IMR-90 (cell line): ENCODE data around the gene CD177. TPM values are rescaled to one million over a fixed set of nuclear protein-coding genes. Genes with fewer than 3 reads are reported as not detected.
"Not testable (repeated sequence)": the region's sequence is repeated elsewhere in the genome, so short reads cannot be mapped to it uniquely, and the experiment has no call there.

ENCODE experiments used
- ATAC-seq: fragments of 200-7000 bp; cut with Tn5 transposase; 2 replicates; pipeline ENCODE4 v1.9.1; 2020; ENCODE audit warnings: low read depth, mild to moderate bottlenecking, moderate library complexity
- BruUV-seq: library from RNA; stranded (reverse); fragments of 400-500 nt; replicated peaks from 2 replicates; lab custom pipeline; 2021; lab: Mats Ljungman, UMichigan
- CTCF ChIA-PET: fragments of 300-600 bp; formaldehyde crosslinking; extraction: SDS; loops from one replicate; lab custom pipeline; 2021; ENCODE audit warnings: antibody characterized with exemption; lab: Yijun Ruan, JAX
- POLR2A ChIA-PET: fragments of 300-600 bp; sonication (Branson Sonifier 250); formaldehyde crosslinking; loops from one replicate; lab custom pipeline; 2022; ENCODE audit warnings: antibody characterized with exemption; ENCODE audit not compliant: unreplicated experiment; lab: Charles Lee
- DNase-seq: peaks from one replicate; pipeline ENCODE4 v3.0.0; 2013
- H2AFZ ChIP-seq: replicated peaks from 2 replicates; pipeline ENCODE3; 2013; ENCODE audit warnings: low read length, mild to moderate bottlenecking; ENCODE audit not compliant: poor library complexity
- H2AK5ac ChIP-seq: 2 replicates; pipeline ENCODE4 v1.6.1; 2013; ENCODE audit warnings: low read depth, low read length, inconsistent platforms
- H2AK9ac ChIP-seq: replicated peaks from 2 replicates; pipeline ENCODE3; 2013; ENCODE audit warnings: mild to moderate bottlenecking, low read depth, low read length, moderate library complexity; ENCODE audit not compliant: poor library complexity
- H2BK120ac ChIP-seq: 2 replicates; pipeline ENCODE4 v1.6.1; 2013; ENCODE audit warnings: low read depth, low read length, inconsistent platforms
- H2BK15ac ChIP-seq: 3 replicates; pipeline ENCODE4 v1.6.1; 2013; ENCODE audit warnings: low read depth, low read length, inconsistent platforms
- H2BK20ac ChIP-seq: 2 replicates; pipeline ENCODE4 v1.6.1; 2013; ENCODE audit warnings: low read depth, mild to moderate bottlenecking, inconsistent platforms, low read length, moderate library complexity
- H2BK5ac ChIP-seq: 2 replicates; pipeline ENCODE4 v1.6.1; 2013; ENCODE audit warnings: mild to moderate bottlenecking, low read depth, low read length, inconsistent platforms; ENCODE audit not compliant: poor library complexity, severe bottlenecking
- H3K14ac ChIP-seq: replicated peaks from 2 replicates; pipeline ENCODE4 v1.6.1; 2013; ENCODE audit warnings: low read depth, low read length, inconsistent platforms
- H3K18ac ChIP-seq: 2 replicates; pipeline ENCODE4 v1.6.1; 2013; ENCODE audit warnings: low read depth, low read length, control low read depth
- H3K23ac ChIP-seq: 2 replicates; pipeline ENCODE4 v1.6.1; 2013; ENCODE audit warnings: low read depth, low read length, inconsistent platforms
- H3K27ac ChIP-seq: 2 replicates; pipeline ENCODE4 v1.5.1; 2013; ENCODE audit warnings: mild to moderate bottlenecking, control low read depth, low read length; ENCODE audit not compliant: insufficient read depth
- H3K27me3 ChIP-seq: 2 replicates; pipeline ENCODE4 v1.6.1; 2013; ENCODE audit warnings: low read length; ENCODE audit not compliant: control insufficient read depth, insufficient read depth
- H3K36me3 ChIP-seq: 2 replicates; pipeline ENCODE4 v1.6.1; 2013; ENCODE audit warnings: low read length, mixed read lengths; ENCODE audit not compliant: control insufficient read depth, insufficient read depth
- H3K4ac ChIP-seq: 2 replicates; pipeline ENCODE4 v1.6.1; 2013; ENCODE audit warnings: low read depth, low read length, inconsistent platforms
- H3K4me1 ChIP-seq: 2 replicates; pipeline ENCODE4 v1.6.1; 2013; ENCODE audit warnings: low read length, mixed read lengths; ENCODE audit not compliant: control insufficient read depth, insufficient read depth
- H3K4me2 ChIP-seq: 2 replicates; pipeline ENCODE4 v1.6.1; 2013; ENCODE audit warnings: low read depth, mild to moderate bottlenecking, control low read depth, low read length, moderate library complexity
- H3K4me3 ChIP-seq: 2 replicates; pipeline ENCODE4 v1.5.1; 2013; ENCODE audit warnings: low read depth, mild to moderate bottlenecking, control low read depth, low read length, moderate library complexity; ENCODE audit not compliant: insufficient read depth
- H3K56ac ChIP-seq: 2 replicates; pipeline ENCODE4 v1.6.1; 2013; ENCODE audit warnings: low read length, inconsistent platforms; ENCODE audit not compliant: insufficient read depth; ENCODE audit errors: extremely low read depth
- H3K79me1 ChIP-seq, 2 experiments: 2 replicates each; pipeline ENCODE4 v1.6.1; 2013; ENCODE audit warnings: low read length in 2 of 2, inconsistent platforms in 1 of 2, low read depth in 1 of 2
- H3K9ac ChIP-seq: 2 replicates; pipeline ENCODE4 v1.6.1; 2013; ENCODE audit warnings: low read depth, low read length, control low read depth
- H3K9me1 ChIP-seq: 2 replicates; pipeline ENCODE4 v1.6.1; 2013; ENCODE audit warnings: low read length, inconsistent platforms; ENCODE audit not compliant: insufficient read depth
- H3K9me3 ChIP-seq: 2 replicates; pipeline ENCODE4 v1.6.1; 2013; ENCODE audit warnings: low read length; ENCODE audit not compliant: control insufficient read depth, insufficient read depth
- H4K20me1 ChIP-seq: 2 replicates; pipeline ENCODE4 v1.6.1; 2013; ENCODE audit warnings: low read length, inconsistent platforms; ENCODE audit not compliant: insufficient read depth
- H4K5ac ChIP-seq: 2 replicates; pipeline ENCODE4 v1.6.1; 2013; ENCODE audit warnings: mild to moderate bottlenecking, low read depth, low read length, control low read depth
- H4K8ac ChIP-seq, 2 experiments: 2 replicates each; pipeline ENCODE4 v1.6.1; 2013; ENCODE audit warnings: low read depth in 2 of 2, low read length in 2 of 2, control low read depth in 1 of 2, inconsistent platforms in 1 of 2
- H4K91ac ChIP-seq: 2 replicates; pipeline ENCODE4 v1.6.1; 2013; ENCODE audit warnings: low read depth, low read length, inconsistent platforms; ENCODE audit not compliant: insufficient read depth
- RFX5 ChIP-seq: IDR thresholded peaks from 2 replicates; pipeline ENCODE4 v1.8.0; 2012; ENCODE audit warnings: low read depth, mild to moderate bottlenecking, low read length, moderate library complexity
- WGBS, 2 experiments: methylation state at CpG; one replicate each; pipeline versions ENCODE4 v1.1.5 to v1.1.7; 2013; ENCODE audit warnings: missing lambda C conversion rate in 2 of 2; ENCODE audit not compliant: insufficient read length in 1 of 2; ENCODE audit errors: extremely low coverage in 2 of 2; 5-methylcytosine and 5-hydroxymethylcytosine counted together
- dilution Hi-C: fragments of 300-500 bp; cut with HindIII; formaldehyde crosslinking; loops from one replicate; pipeline ENCODE4 v1.14.3; 2018; ENCODE audit warnings: low sequenced_read_pairs; ENCODE audit not compliant: unreplicated experiment
- in situ Hi-C: fragments of 300-500 bp; cut with MboI; formaldehyde crosslinking; loops from 3 replicates; pipeline ENCODE4 v1.14.3; 2019; ENCODE audit warnings: low sequenced_read_pairs, inconsistent platforms, mixed read lengths
- intact Hi-C: fragments of 100-400 bp; cut with micrococcal nuclease; formaldehyde crosslinking; loops from 2 replicates; pipeline ENCODE4 v1.10.0; 2022
- polyA plus RNA-seq, 3 experiments: library from polyadenylated mRNA; depleted of rRNA; stranded (reverse); fragments of >200 nt; gene quantifications; 2 replicates each; pipeline ENCODE4 v1.2.3, GENCODE V29; 2012; ENCODE audit warnings: low replicate concordance in 1 of 3
- total RNA-seq: library from RNA; depleted of rRNA; stranded (reverse); fragments of >200 nt; gene quantifications from 2 replicates; pipeline ENCODE4 v1.2.3, GENCODE V29; 2012

CD177 gene
- total and polyA plus RNA-seq, 2 of the 4 experiments (the other 2 are of a cell fraction), result 0.14 TPM; not detected in 1

- no peaks in the 10 kb centered on the region for H3K36me3 ChIP-seq
- no peak overlapping the region for H3K56ac ChIP-seq
- no peak overlapping the region for H3K4ac ChIP-seq
- H3K79me1 ChIP-seq, result no peaks in the 10 kb centered on the region
- peak overlapping the region; percentile 58 for H2AFZ ChIP-seq
- H3K9me1 ChIP-seq, result no peaks in the 10 kb centered on the region
- ATAC-seq (no peak), DNase-seq (no peak)
- WGBS, 2 experiments, result 7% methylated on average over 3 of the region's 19 CpGs; no CpG with 5 or more reads in 1 of the 2 experiments
- CTCF ChIA-PET, result no interaction called here
- H2BK5ac ChIP-seq, result no peak overlapping the region
- no peak overlapping the region for H3K14ac ChIP-seq
- no peak overlapping the region for H3K18ac ChIP-seq
- no peak overlapping the region for H3K9ac ChIP-seq
- no peaks in the 10 kb centered on the region for H3K4me1 ChIP-seq
- in situ Hi-C loops, result no loop called here
- no peak overlapping the region for H3K4me3 ChIP-seq
- no peak overlapping the region for H4K91ac ChIP-seq
- dilution Hi-C loops, result no loop called here
- POLR2A ChIA-PET, result no interaction called here
- H2BK120ac ChIP-seq, result no peak overlapping the region
- no peak overlapping the region for H2AK5ac ChIP-seq
- no peak overlapping the region for H2BK15ac ChIP-seq
- no peak overlapping the region for H3K27ac ChIP-seq
- intact Hi-C loops, result no loop called here
- no peak overlapping the region for H4K5ac ChIP-seq
- H2BK20ac ChIP-seq, result no peak overlapping the region
- H3K27me3 ChIP-seq, result peaks cover 27% of the 10 kb centered on the region
- H2AK9ac ChIP-seq, result no peak overlapping the region
- no peaks in the 10 kb centered on the region for H4K20me1 ChIP-seq
- TF ChIP-seq RFX5, result no peak
- H4K8ac ChIP-seq, result no peak overlapping the region
- H3K4me2 ChIP-seq, result no peak overlapping the region; the same call in 1 of the 2 replicates
- no peaks in the 10 kb centered on the region; the same call in 1 of the 2 replicates for H3K9me3 ChIP-seq
- no TSS peak for BruUV-seq
- H3K23ac ChIP-seq, result no peak overlapping the region
Observed at GRCh38 chr19:43354305-43354627, 780 bp downstream of the CD177 start.

GRCh38 chr19:43356749-43357148 is 3.3 kb downstream of the CD177 start:
- H3K56ac ChIP-seq, in situ Hi-C loops, H2BK120ac ChIP-seq, H3K4me2 ChIP-seq, H4K5ac ChIP-seq, H3K9me3 ChIP-seq, dilution Hi-C loops, H3K36me3 ChIP-seq, BruUV-seq, H3K23ac ChIP-seq, H2BK15ac ChIP-seq, ATAC-seq, H3K18ac ChIP-seq, H3K4me1 ChIP-seq, CTCF ChIA-PET, POLR2A ChIA-PET, H3K14ac ChIP-seq, H3K4ac ChIP-seq, H2AK5ac ChIP-seq, DNase-seq, H4K20me1 ChIP-seq, H4K8ac ChIP-seq, H3K4me3 ChIP-seq, intact Hi-C loops, H3K9ac ChIP-seq, H3K9me1 ChIP-seq, H4K91ac ChIP-seq, H2AFZ ChIP-seq, H2BK5ac ChIP-seq, H2BK20ac ChIP-seq, H2AK9ac ChIP-seq, H3K79me1 ChIP-seq, H3K27ac ChIP-seq: not testable (repeated sequence)
- no CpG with 5 or more reads among the region's 3 CpGs for WGBS, 2 experiments
- peaks cover 31% of the 10 kb centered on the region for H3K27me3 ChIP-seq
